GM19324 (cell line): Measurements from ENCODE around the gene DUSP2.
A peak's percentile ranks its signal among the peaks of the same experiment; 100 is the strongest.

ENCODE experiments used
- ATAC-seq: cut with Tn5 transposase; IDR thresholded peaks from one replicate; pipeline ENCODE4 v1.9.1; 2021; ENCODE audit warnings: mild to moderate bottlenecking, moderate library complexity; ENCODE audit not compliant: unreplicated experiment, low FRiP score

Gene DUSP2

GRCh38 chr2:96145036-96145847, at the start of gene DUSP2:
Gene DUSP2 (minus strand): TSS chr2:96145440. CDS start chr2:96145354, 86 bp downstream.
- peak; percentile 75 for ATAC-seq

GRCh38 chr2:96191937-96192670, 46.9 kb upstream of the DUSP2 start:
- no peak for ATAC-seq

- ATAC-seq, result no peak
These were observed 43.7 kb upstream of the DUSP2 start for GRCh38 chr2:96188821-96189526.

- ATAC-seq, result no peak
These were observed 41.3 kb upstream of the DUSP2 start for GRCh38 chr2:96186562-96186961.

GRCh38 chr2:96185516-96185915, 40.3 kb upstream of the DUSP2 start:
- no peak for ATAC-seq

- ATAC-seq, result no peak
These were observed 39.7 kb upstream of the DUSP2 start for GRCh38 chr2:96184989-96185388.

- ATAC-seq, result no peak
These were observed 38.9 kb upstream of the DUSP2 start for GRCh38 chr2:96184188-96184587.

GRCh38 chr2:96181529-96181928, 36.3 kb upstream of the DUSP2 start:
- ATAC-seq, result no peak

GRCh38 chr2:96180521-96180920, 35.3 kb upstream of the DUSP2 start:
- ATAC-seq, result no peak

- no peak for ATAC-seq
These were observed 34.8 kb upstream of the DUSP2 start for GRCh38 chr2:96180002-96180401.

GRCh38 chr2:96176661-96177060, 31.4 kb upstream of the DUSP2 start:
- no peak for ATAC-seq

- no peak for ATAC-seq
These were observed 30.7 kb upstream of the DUSP2 start for GRCh38 chr2:96175951-96176350.

GRCh38 chr2:96174251-96175144, 29.3 kb upstream of the DUSP2 start:
- peak; percentile 65 for ATAC-seq

- no peak for ATAC-seq
These were observed 26.6 kb upstream of the DUSP2 start for GRCh38 chr2:96171831-96172230.

- ATAC-seq, result no peak
These were observed 25.4 kb upstream of the DUSP2 start for GRCh38 chr2:96170626-96171025.

- no peak for ATAC-seq
These were observed 24.7 kb upstream of the DUSP2 start for GRCh38 chr2:96169868-96170507.

GRCh38 chr2:96167407-96168013, 22.3 kb upstream of the DUSP2 start:
- ATAC-seq, result no peak

- peak; percentile 63 for ATAC-seq
These were observed 19.4 kb upstream of the DUSP2 start for GRCh38 chr2:96164459-96165184.
